Dermis microvascular lymphatic vessel endothelial cell (primary cell): ENCODE results near the gene ARHGEF38. TPM values are rescaled to one million over a fixed set of nuclear protein-coding genes. Genes with fewer than 3 reads are reported as not detected.
"Not testable (repeated sequence)": the region's sequence is repeated elsewhere in the genome, so short reads cannot be mapped to it uniquely, and the experiment has no call there.

Experiments used
- DNase-seq, 2 donors: peaks; one replicate each; pipeline versions ENCODE4 v3.0.0 to v3.0.0-alpha.2; 2010; ENCODE audit warnings: low read depth in 2 of 2
- total RNA-seq: library from RNA; depleted of rRNA; stranded (reverse); fragments of >200 nt; gene quantifications from 2 replicates; pipeline ENCODE4 v1.2.1, GENCODE V29; 2014

Gene ARHGEF38
- total RNA-seq, 1 donor from 2014 or later = not detected

- DNase-seq = no peak
These were observed 53.1 kb downstream of the ARHGEF38 start for GRCh38 chr4:105605493-105605892.

GRCh38 chr4:105607876-105608275, 55.5 kb downstream of the ARHGEF38 start:
- DNase-seq = no peak

GRCh38 chr4:105609819-105610218, 57.4 kb downstream of the ARHGEF38 start:
- not testable (repeated sequence) for DNase-seq

GRCh38 chr4:105613306-105613705, 60.9 kb downstream of the ARHGEF38 start:
- DNase-seq = no peak

GRCh38 chr4:105619188-105619931, 66.9 kb downstream of the ARHGEF38 start:
- peak in 1 of 2 donors; percentile 43 for DNase-seq

- no peak for DNase-seq
These were observed 68.4 kb downstream of the ARHGEF38 start for GRCh38 chr4:105620640-105621323.

GRCh38 chr4:105622269-105622668, 69.8 kb downstream of the ARHGEF38 start:
- DNase-seq = no peak

- no peak for DNase-seq
These were observed 70.7 kb downstream of the ARHGEF38 start for GRCh38 chr4:105623099-105623498.

GRCh38 chr4:105624530-105624929, 72.1 kb downstream of the ARHGEF38 start:
- DNase-seq = no peak

- no peak for DNase-seq
These were observed 72.8 kb downstream of the ARHGEF38 start for GRCh38 chr4:105625214-105625613.

- DNase-seq = no peak
These were observed 74.4 kb downstream of the ARHGEF38 start for GRCh38 chr4:105626846-105627245.

GRCh38 chr4:105627620-105628019, 75.2 kb downstream of the ARHGEF38 start:
- no peak for DNase-seq

- no peak for DNase-seq
These were observed 78.5 kb downstream of the ARHGEF38 start for GRCh38 chr4:105630670-105631655.

- DNase-seq = no peak
These were observed 79.5 kb downstream of the ARHGEF38 start for GRCh38 chr4:105631818-105632400.

GRCh38 chr4:105632599-105632998, 80.2 kb downstream of the ARHGEF38 start:
- DNase-seq = no peak

- DNase-seq = no peak
These were observed 80.8 kb downstream of the ARHGEF38 start for GRCh38 chr4:105633241-105633640.

- no peak for DNase-seq
These were observed 82.1 kb downstream of the ARHGEF38 start for GRCh38 chr4:105634402-105635080.

GRCh38 chr4:105637408-105638176, 85.2 kb downstream of the ARHGEF38 start:
- peak in 1 of 2 donors; percentile 13 for DNase-seq

- no peak for DNase-seq
These were observed 89.4 kb downstream of the ARHGEF38 start for GRCh38 chr4:105641845-105642244.

GRCh38 chr4:105644257-105644656, 91.8 kb downstream of the ARHGEF38 start:
- DNase-seq = no peak
